Fibroblast of villous mesenchyme (primary cell): ENCODE results near the gene PPP4R1. TPM values are rescaled to one million over a fixed set of nuclear protein-coding genes. Genes with fewer than 3 reads are reported as not detected.

Experiments
- DNase-seq: peaks from one replicate; pipeline ENCODE4 v3.0.0-alpha.2; 2010; ENCODE audit warnings: low read depth
- H3K4me3 ChIP-seq: 2 replicates; pipeline ENCODE4 v1.5.1; 2011; ENCODE audit warnings: low read depth, mild to moderate bottlenecking, low read length
- CTCF ChIP-seq: IDR thresholded peaks from 2 replicates; pipeline ENCODE4 v1.5.1; 2012; ENCODE audit warnings: low read depth, mild to moderate bottlenecking, low read length; ENCODE audit not compliant: insufficient read depth
- total RNA-seq: library from RNA; depleted of rRNA; stranded (reverse); fragments of >200 nt; gene quantifications from 2 replicates; pipeline ENCODE4 v1.2.3, GENCODE V29; 2012

PPP4R1 gene
- total RNA-seq, 1 donor = 136 TPM

- H3K4me3 ChIP-seq = no peak overlapping the region
- no peak for DNase-seq
- TF ChIP-seq CTCF = no peak
Observed at GRCh38 chr18:9558387-9559064, 55.8 kb downstream of the PPP4R1 start.

- peak; percentile 21 for DNase-seq
- no peak for TF ChIP-seq CTCF
- no peak overlapping the region for H3K4me3 ChIP-seq
Observed at GRCh38 chr18:9557250-9557943, 57.0 kb downstream of the PPP4R1 start.

DNA sequence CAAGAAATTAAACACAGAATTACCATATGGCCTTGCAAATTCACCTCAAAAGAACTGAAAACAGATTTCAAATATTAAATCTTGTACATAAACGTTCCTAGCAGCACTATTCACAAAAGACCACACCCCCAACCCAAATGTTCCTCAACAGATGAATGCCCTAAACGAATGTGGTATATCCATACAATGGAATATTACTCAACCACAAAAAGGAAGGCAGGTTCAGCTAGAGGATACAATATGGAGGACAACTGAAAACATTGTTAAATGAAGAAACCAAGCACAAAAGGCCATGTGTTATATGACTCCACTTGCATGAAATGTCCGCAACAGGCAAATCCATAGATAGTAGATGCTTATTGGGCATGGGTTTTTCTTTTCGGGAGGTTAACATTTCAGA is 61.7 kb downstream of the PPP4R1 start:
- no peak for DNase-seq
- TF ChIP-seq CTCF = no peak
- no peak overlapping the region for H3K4me3 ChIP-seq

DNA sequence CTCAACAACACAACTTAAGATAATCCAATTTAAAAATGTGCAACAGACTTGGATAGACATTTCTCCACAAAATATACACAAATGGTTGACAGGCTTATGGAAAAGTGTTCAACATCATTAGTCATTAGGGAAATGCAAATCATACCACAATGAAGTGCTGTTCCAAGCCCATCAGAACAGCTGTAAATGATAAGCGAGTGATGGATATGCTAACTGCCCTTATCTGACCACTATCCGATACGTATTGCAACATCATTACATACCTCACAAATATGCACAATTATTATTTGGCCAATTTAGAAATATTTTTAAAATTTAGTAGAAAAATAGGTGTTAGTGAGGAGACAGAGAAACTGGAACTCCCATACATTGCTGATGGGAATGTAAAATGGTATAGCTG is 62.2 kb downstream of the PPP4R1 start:
- no peak for TF ChIP-seq CTCF
- DNase-seq = no peak
- no peak overlapping the region for H3K4me3 ChIP-seq

GRCh38 chr18:9550429-9550828 is 63.9 kb downstream of the PPP4R1 start:
- no peak for DNase-seq
- TF ChIP-seq CTCF = no peak
- no peak overlapping the region for H3K4me3 ChIP-seq

DNA sequence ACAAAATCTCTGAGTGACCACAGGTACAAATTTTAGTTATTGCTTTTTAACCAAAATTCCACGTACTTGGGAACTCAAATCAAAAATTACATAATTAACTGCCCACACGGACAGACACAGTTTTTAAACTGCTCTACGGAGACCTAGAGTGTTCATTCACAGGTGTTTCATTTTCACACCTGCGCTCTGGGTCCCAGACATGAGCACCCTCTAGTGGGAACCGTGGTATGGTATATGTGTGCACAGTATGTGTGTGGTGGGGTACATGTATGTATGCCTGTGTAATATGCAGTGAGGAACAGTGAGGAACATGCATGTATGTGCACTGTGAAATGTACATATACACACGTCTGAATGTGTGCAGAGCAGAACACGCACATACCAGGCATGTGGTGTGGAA is 65.0 kb downstream of the PPP4R1 start:
- TF ChIP-seq CTCF = no peak
- H3K4me3 ChIP-seq = no peak overlapping the region
- no peak for DNase-seq
